GF-D8 (cell line): ENCODE results near the gene ZBED2.

ENCODE experiments used
- DNase-seq: peaks from one replicate; lab custom pipeline; 2025; lab: John Stamatoyannopoulos, UW

Gene ZBED2

GRCh38 chr3:111603679-111604078 is 8.5 kb upstream of the ZBED2 start:
- DNase-seq, result no peak

- no peak for DNase-seq
These were observed 6.7 kb upstream of the ZBED2 start for GRCh38 chr3:111601810-111602209.

GRCh38 chr3:111598552-111598951 is 3.4 kb upstream of the ZBED2 start:
- DNase-seq, result no peak

- DNase-seq, result no peak
These were observed 3.0 kb upstream of the ZBED2 start for GRCh38 chr3:111598139-111598538.

- no peak for DNase-seq
These were observed 1.2 kb upstream of the ZBED2 start for GRCh38 chr3:111596328-111596727.

- DNase-seq, result no peak
These were observed 365 bp downstream of the ZBED2 start for GRCh38 chr3:111594781-111595180.

GRCh38 chr3:111594205-111594604 is 941 bp downstream of the ZBED2 start:
- no peak for DNase-seq

- no peak for DNase-seq
These were observed 1.5 kb downstream of the ZBED2 start for GRCh38 chr3:111593666-111594065.

GRCh38 chr3:111592936-111593335 is 2.2 kb downstream of the ZBED2 start:
- DNase-seq, result no peak

GRCh38 chr3:111592143-111592542 is 3.0 kb downstream of the ZBED2 start:
- no peak for DNase-seq

GRCh38 chr3:111591555-111591954 is 3.6 kb downstream of the ZBED2 start:
- no peak for DNase-seq

- no peak for DNase-seq
These were observed 5.0 kb downstream of the ZBED2 start for GRCh38 chr3:111590143-111590491.

GRCh38 chr3:111589303-111590142 is 5.6 kb downstream of the ZBED2 start:
- no peak for DNase-seq

GRCh38 chr3:111588527-111588926 is 6.6 kb downstream of the ZBED2 start:
- no peak for DNase-seq

- DNase-seq, result no peak
These were observed 9.9 kb downstream of the ZBED2 start for GRCh38 chr3:111585217-111585616.

- DNase-seq, result no peak
These were observed 10.4 kb downstream of the ZBED2 start for GRCh38 chr3:111584744-111585143.

- DNase-seq, result no peak
These were observed 13.0 kb downstream of the ZBED2 start for GRCh38 chr3:111582120-111582474.

GRCh38 chr3:111581403-111582119 is 13.6 kb downstream of the ZBED2 start:
- no peak for DNase-seq

- no peak for DNase-seq
These were observed 15.7 kb downstream of the ZBED2 start for GRCh38 chr3:111579495-111579894.

GRCh38 chr3:111578867-111579266 is 16.3 kb downstream of the ZBED2 start:
- DNase-seq, result no peak

GRCh38 chr3:111577798-111578685 is 17.1 kb downstream of the ZBED2 start:
- peak; percentile 3 for DNase-seq

GRCh38 chr3:111577113-111577512 is 18.0 kb downstream of the ZBED2 start:
- DNase-seq, result no peak
